ENCODE data around the gene CHEK1. TPM values are rescaled to one million over a fixed set of nuclear protein-coding genes. Genes with fewer than 3 reads are reported as not detected.
A peak's percentile ranks its signal among the peaks of the same experiment; 100 is the strongest.

CHEK1 gene
- total and polyA plus RNA-seq, 9 of the 15 experiments (the other 6 are each of a cell fraction or from before 2014, with no cell fraction given) = 62.6 to 108 (median 87.5) TPM

GRCh38 chr11:125592305-125593113, 32.5 kb upstream of the CHEK1 start, which contains the start of gene STT3A (continued):
- TF ChIP-seq EP400 (IDR thresholded peaks at IDR 0.05) = peak; percentile 98
- no peak for TF ChIP-seq ZFP30 (CRISPR knock-in tag; IDR thresholded peaks at IDR 0.05; ENCODE audit: borderline replicate concordance)
- no peak for TF ChIP-seq XRCC4 (IDR thresholded peaks at IDR 0.05; ENCODE audit: extremely low read depth, insufficient read depth, insufficient read length)
- no peak for TF ChIP-seq CEBPB (tag; IDR thresholded peaks at IDR 0.05)
- no peak for TF ChIP-seq CTCF (IDR thresholded peaks at IDR 0.05 in 2 of 3, conservative IDR thresholded peaks at IDR 0.05 in 1 of 3; ENCODE audit: insufficient read depth in 2 of 3, low read depth in 1 of 3, low read length in 3 of 3)
- TF ChIP-seq SRSF7 (optimal IDR thresholded peaks at IDR 0.05; ENCODE audit: low read depth, low read length) = no peak
- TF ChIP-seq ZNF584 (CRISPR knock-in tag; IDR thresholded peaks at IDR 0.05; ENCODE audit: low read depth) = no peak; the same call in 1 of the 2 replicates
- peak; percentile 22 for TF ChIP-seq TAF1 (IDR thresholded peaks at IDR 0.05; ENCODE audit: control insufficient read depth, extremely low read depth, insufficient read depth, low read length, severe bottlenecking)
- no peak for TF ChIP-seq ZNF830 (CRISPR knock-in tag; IDR thresholded peaks at IDR 0.05)
- TF ChIP-seq ZNF263 (CRISPR knock-in tag; IDR thresholded peaks at IDR 0.05; ENCODE audit: borderline replicate concordance) = no peak
- TF ChIP-seq ZNF609 (CRISPR knock-in tag; IDR thresholded peaks at IDR 0.05; ENCODE audit: borderline replicate concordance) = no peak
- peak; percentile 73 for TF ChIP-seq EGR1 (conservative IDR thresholded peaks at IDR 0.05)
- TF ChIP-seq CHAMP1 (IDR thresholded peaks at IDR 0.05) = no peak
- TF ChIP-seq MLX (CRISPR knock-in tag; conservative IDR thresholded peaks at IDR 0.05) = no peak
- no peak for TF ChIP-seq SMARCC2 (IDR thresholded peaks at IDR 0.05; ENCODE audit: low read depth)
- TF ChIP-seq HCFC1 (IDR thresholded peaks at IDR 0.05; ENCODE audit: low read depth, low read length) = peak; percentile 62
- TF ChIP-seq RFX7 (CRISPR knock-in tag; IDR thresholded peaks at IDR 0.05) = no peak
